A549 (cell line): ENCODE data around the gene NRXN2. TPM values are rescaled to one million over a fixed set of nuclear protein-coding genes. Genes with fewer than 3 reads are reported as not detected.

Experiments used
- ATAC-seq, 2 experiments: fragments of 200-7000 bp in 1 of 2; fragments of >200 bp in 1 of 2; cut with Nextera tagmentation in 1 of 2; cut with Tn5 transposase in 1 of 2; 3 replicates each; pipeline versions ENCODE4 v1.8.0 to v1.9.1; 2018 to 2020; ENCODE audit warnings: mild to moderate bottlenecking in 1 of 2, moderate library complexity in 1 of 2
- CTCF ChIA-PET: fragments of 300-600 bp; sonication (Branson Sonifier 250); formaldehyde crosslinking; extraction: SDS; loops from one replicate; lab custom pipeline; 2021; ENCODE audit warnings: antibody characterized with exemption, inconsistent platforms; lab: Yijun Ruan, JAX
- POLR2A ChIA-PET: fragments of 350-600 bp; formaldehyde crosslinking; extraction: SDS; loops from one replicate; lab custom pipeline; 2021; ENCODE audit warnings: antibody characterized with exemption, inconsistent platforms; lab: Yijun Ruan, JAX
- DNase-seq, 2 experiments: peaks; one replicate each; pipeline versions ENCODE4 v3.0.0 to v3.0.0-alpha.2; 2011 to 2016; ENCODE audit warnings: low read depth in 1 of 2, low spot score in 1 of 2
- FAIRE-seq: peaks from 2 replicates; lab custom pipeline; 2011; peaks lifted over from hg19 to GRCh38; lab: Jason Lieb, UNC
- H3K27ac ChIP-seq, 2 experiments: fragments of >200 bp; sonication (Bioruptor Twin); formaldehyde crosslinking; 3 replicates each; pipeline ENCODE4 v1.5.1; 2016 to 2017
- H3K4me1 ChIP-seq: fragments of >200 bp; sonication (Bioruptor Twin); formaldehyde crosslinking; 3 replicates; pipeline ENCODE4 v1.6.1; 2016
- H3K4me2 ChIP-seq: fragments of >200 bp; sonication (Bioruptor Twin); formaldehyde crosslinking; 3 replicates; pipeline ENCODE4 v1.6.1; 2016
- H3K4me3 ChIP-seq: fragments of >200 bp; sonication (Bioruptor Twin); formaldehyde crosslinking; 3 replicates; pipeline ENCODE4 v1.5.1; 2016
- H3K9me3 ChIP-seq: fragments of >200 bp; sonication (Bioruptor Twin); formaldehyde crosslinking; 3 replicates; pipeline ENCODE4 v1.6.1; 2016
- CBX2 ChIP-seq: fragments of 200-600 bp; sonication (generic); IDR thresholded peaks from 2 replicates; pipeline ENCODE4 v1.6.1; 2016; ENCODE audit warnings: low read depth, mild to moderate bottlenecking, borderline replicate concordance
- EP300 ChIP-seq, 2 experiments: fragments of >200 bp; sonication (Bioruptor Twin); formaldehyde crosslinking; IDR thresholded peaks; 2 replicates in 1 of 2; 3 replicates in 1 of 2; pipeline ENCODE4 v1.6.1; 2016 to 2017
- ESRRA ChIP-seq: fragments of 150-350 bp; IDR thresholded peaks from 2 replicates; pipeline ENCODE4 v1.6.1; 2014; ENCODE audit warnings: mild to moderate bottlenecking, low read length, borderline replicate concordance
- HMGXB4 ChIP-seq: fragments of 250-450 bp; sonication (Bioruptor Pico); IDR thresholded peaks from 2 replicates; pipeline ENCODE4 v1.5.0; 2021; ENCODE audit warnings: mild to moderate bottlenecking, moderate library complexity, borderline replicate concordance
- HOXB13 ChIP-seq: fragments of 250-450 bp; sonication (Bioruptor Pico); IDR thresholded peaks from 2 replicates; pipeline ENCODE4 v1.5.0; 2020; ENCODE audit warnings: low read depth, mild to moderate bottlenecking, moderate library complexity
- JUN ChIP-seq, 2 experiments: fragments of >200 bp; sonication (Bioruptor Twin); formaldehyde crosslinking; IDR thresholded peaks; 2 replicates in 1 of 2; 3 replicates in 1 of 2; pipeline ENCODE4 v1.6.1; 2016 to 2017
- KDM1A ChIP-seq: fragments of 200-600 bp; sonication (generic); IDR thresholded peaks from 2 replicates; pipeline ENCODE4 v1.6.1; 2016; ENCODE audit warnings: low read depth, mild to moderate bottlenecking
- MAX ChIP-seq: IDR thresholded peaks from 2 replicates; pipeline ENCODE4 v1.6.1; 2012
- MYC ChIP-seq: IDR thresholded peaks from 2 replicates; pipeline ENCODE4 v1.6.1; 2012; ENCODE audit warnings: mild to moderate bottlenecking, inconsistent platforms, low read length, improper control_type of control experiment, borderline replicate concordance
- NFE2L2 ChIP-seq: fragments of 150-350 bp; conservative IDR thresholded peaks from 2 replicates; pipeline ENCODE4 v1.6.1; 2014; ENCODE audit warnings: low read length
- NPAS2 ChIP-seq: fragments of 250-450 bp; sonication (Bioruptor Pico); IDR thresholded peaks from 2 replicates; pipeline ENCODE4 v1.8.0; 2022; ENCODE audit warnings: mild to moderate bottlenecking, moderate library complexity, borderline replicate concordance
- PBX3 ChIP-seq: IDR thresholded peaks from 2 replicates; pipeline ENCODE4 v1.6.1; 2012
- REST ChIP-seq: fragments of 200-600 bp; sonication (generic); IDR thresholded peaks from 2 replicates; pipeline ENCODE4 v1.6.1; 2016; ENCODE audit warnings: antibody characterized with exemption, mild to moderate bottlenecking, moderate library complexity
- SREBF2 ChIP-seq: fragments of 450-650 bp; IDR thresholded peaks from 2 replicates; pipeline ENCODE4 v1.6.1; 2014; ENCODE audit warnings: mild to moderate bottlenecking, moderate library complexity
- TFCP2L1 ChIP-seq: fragments of 250-450 bp; sonication (Bioruptor Pico); IDR thresholded peaks from 2 replicates; pipeline ENCODE4 v1.5.0; 2021; ENCODE audit warnings: mild to moderate bottlenecking
- TP53 ChIP-seq: fragments of 250-450 bp; sonication (Bioruptor Pico); IDR thresholded peaks from 2 replicates; pipeline ENCODE4 v1.5.0; 2021; ENCODE audit warnings: mild to moderate bottlenecking, moderate library complexity
- ZC3H11A ChIP-seq: fragments of 450-650 bp; IDR thresholded peaks from 2 replicates; pipeline ENCODE4 v1.6.1; 2014; ENCODE audit warnings: antibody characterized with exemption, mild to moderate bottlenecking
- ZFP36 ChIP-seq: fragments of 450-650 bp; IDR thresholded peaks from 2 replicates; pipeline ENCODE4 v1.6.1; 2014; ENCODE audit warnings: borderline replicate concordance; ENCODE audit not compliant: partially characterized antibody
- ZNF302 ChIP-seq: fragments of 250-450 bp; sonication (Bioruptor Pico); IDR thresholded peaks from 2 replicates; pipeline ENCODE4 v1.9.0; 2021; ENCODE audit warnings: inconsistent platforms, mild to moderate bottlenecking, moderate library complexity
- ZSCAN20 ChIP-seq: fragments of 250-450 bp; sonication (Bioruptor Pico); IDR thresholded peaks from 2 replicates; pipeline ENCODE4 v1.8.0; 2022; ENCODE audit warnings: mild to moderate bottlenecking, moderate library complexity
- WGBS: methylation state at CpG from one replicate; pipeline ENCODE4 v1.1.6; 2017; ENCODE audit errors: missing lambda C conversion rate; 5-methylcytosine and 5-hydroxymethylcytosine counted together
- polyA plus RNA-seq, 4 experiments: library from polyadenylated mRNA; depleted of rRNA in 3 of 4; stranded (reverse); fragments of >200 nt; fragmentation: RNase III in 1 of 4; extraction: RNeasy Plus Mini Kit Qiagen cat#74134 plus additional on column Dnase treatment in 1 of 4; gene quantifications; 2 replicates in 3 of 4; 3 replicates in 1 of 4; pipeline ENCODE4 v1.2.3, GENCODE V29; 2011 to 2017
- TF ChIP-seq, protein P1 (sequence below): fragments of >200 bp; sonication (Bioruptor Twin); formaldehyde crosslinking; IDR thresholded peaks from 3 replicates; pipeline ENCODE4 v1.6.1; 2016

The NRXN2 gene
- polyA plus RNA-seq, 2 of the 4 experiments (the other 2 are of a cell fraction): 0.04 TPM; not detected in 1

- Histone ChIP-seq H3K27ac (no peak overlapping the region), H3K9me3 (no peaks in the 10 kb centered on the region), H3K4me2 (peak overlapping the region; percentile 100; the same call in 1 of the 3 replicates), H3K4me3 (no peak overlapping the region), H3K4me1 (peaks cover 18% of the 10 kb centered on the region; the same call in 2 of the 3 replicates)
- CTCF ChIA-PET: interaction anchor here (0.6 to 2.0 kb wide), 9 partner anchors 18 to 275 kb away, joined by 3 to 16 read pairs (median 3); partner anchors contain the start of gene RASGRP2
- DNase-seq: no peak
- no peak for ATAC-seq
- TF ChIP-seq ESRRA: no peak
- no peak for TF ChIP-seq EP300 (IDR thresholded peaks at IDR 0.05)
- TF ChIP-seq MYC: no peak
- no peak for TF ChIP-seq SREBF2
- TF ChIP-seq PBX3: no peak
- no peak for TF ChIP-seq NPAS2
- no peak for TF ChIP-seq REST
- TF ChIP-seq ZNF302: no peak
- TF ChIP-seq NFE2L2: no peak
- FAIRE-seq: no peak
- POLR2A ChIA-PET: interaction anchor here (0.6 kb wide), 1 partner anchor 88 kb away, joined by 3 read pairs; no protein-coding TSS in a partner anchor
- WGBS: 32% methylated on average over 7 of the region's 36 CpGs
Measured at GRCh38 chr11:64722141-64723065, 594 bp downstream of the NRXN2 start.

GRCh38 chr11:64721359-64721699 is 1.7 kb downstream of the NRXN2 start:
- Histone ChIP-seq H3K4me1 (peaks cover 18% of the 10 kb centered on the region; the same call in 2 of the 3 replicates), H3K9me3 (no peaks in the 10 kb centered on the region), H3K4me3 (no peak overlapping the region), H3K27ac (no peak overlapping the region), H3K4me2 (no peak overlapping the region)
- 16% methylated on average over 3 of the region's 3 CpGs for WGBS
- DNase-seq (no peak), ATAC-seq (no peak), FAIRE-seq (no peak)
- POLR2A ChIA-PET: no interaction called here
- CTCF ChIA-PET: interaction anchor here (0.6 to 2.0 kb wide), 4 partner anchors 22 to 274 kb away, joined by 3 to 16 read pairs (median 3); partner anchors contain the start of gene RASGRP2
- TF ChIP-seq HOXB13 (CRISPR knock-in tag) (no peak), REST (no peak), ZC3H11A (no peak), NFE2L2 (no peak), ZFP36 (no peak), JUN (IDR thresholded peaks at IDR 0.05) (no peak), ZSCAN20 (no peak), TP53 (no peak), KDM1A (no peak), TFCP2L1 (CRISPR knock-in tag) (no peak), MAX (no peak), CBX2 (no peak), HMGXB4 (CRISPR knock-in tag) (no peak), PBX3 (no peak)
- TF ChIP-seq, protein P1, sequence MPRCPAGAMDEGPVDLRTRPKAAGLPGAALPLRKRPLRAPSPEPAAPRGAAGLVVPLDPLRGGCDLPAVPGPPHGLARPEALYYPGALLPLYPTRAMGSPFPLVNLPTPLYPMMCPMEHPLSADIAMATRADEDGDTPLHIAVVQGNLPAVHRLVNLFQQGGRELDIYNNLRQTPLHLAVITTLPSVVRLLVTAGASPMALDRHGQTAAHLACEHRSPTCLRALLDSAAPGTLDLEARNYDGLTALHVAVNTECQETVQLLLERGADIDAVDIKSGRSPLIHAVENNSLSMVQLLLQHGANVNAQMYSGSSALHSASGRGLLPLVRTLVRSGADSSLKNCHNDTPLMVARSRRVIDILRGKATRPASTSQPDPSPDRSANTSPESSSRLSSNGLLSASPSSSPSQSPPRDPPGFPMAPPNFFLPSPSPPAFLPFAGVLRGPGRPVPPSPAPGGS: no peak
